ENCODE measurements around the gene KLK1.

DNA sequence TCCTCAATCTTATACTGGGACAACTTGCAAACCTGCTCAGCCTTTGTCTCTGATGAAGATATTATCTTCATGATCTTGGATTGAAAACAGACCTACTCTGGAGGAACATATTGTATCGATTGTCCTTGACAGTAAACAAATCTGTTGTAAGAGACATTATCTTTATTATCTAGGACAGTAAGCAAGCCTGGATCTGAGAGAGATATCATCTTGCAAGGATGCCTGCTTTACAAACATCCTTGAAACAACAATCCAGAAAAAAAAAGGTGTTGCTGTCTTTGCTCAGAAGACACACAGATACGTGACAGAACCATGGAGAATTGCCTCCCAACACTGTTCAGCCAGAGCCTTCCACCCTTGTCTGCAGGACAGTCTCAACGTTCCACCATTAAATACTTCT is 27.2 kb upstream of the KLK1 start:
- TF ChIP-seq, protein P1, sequence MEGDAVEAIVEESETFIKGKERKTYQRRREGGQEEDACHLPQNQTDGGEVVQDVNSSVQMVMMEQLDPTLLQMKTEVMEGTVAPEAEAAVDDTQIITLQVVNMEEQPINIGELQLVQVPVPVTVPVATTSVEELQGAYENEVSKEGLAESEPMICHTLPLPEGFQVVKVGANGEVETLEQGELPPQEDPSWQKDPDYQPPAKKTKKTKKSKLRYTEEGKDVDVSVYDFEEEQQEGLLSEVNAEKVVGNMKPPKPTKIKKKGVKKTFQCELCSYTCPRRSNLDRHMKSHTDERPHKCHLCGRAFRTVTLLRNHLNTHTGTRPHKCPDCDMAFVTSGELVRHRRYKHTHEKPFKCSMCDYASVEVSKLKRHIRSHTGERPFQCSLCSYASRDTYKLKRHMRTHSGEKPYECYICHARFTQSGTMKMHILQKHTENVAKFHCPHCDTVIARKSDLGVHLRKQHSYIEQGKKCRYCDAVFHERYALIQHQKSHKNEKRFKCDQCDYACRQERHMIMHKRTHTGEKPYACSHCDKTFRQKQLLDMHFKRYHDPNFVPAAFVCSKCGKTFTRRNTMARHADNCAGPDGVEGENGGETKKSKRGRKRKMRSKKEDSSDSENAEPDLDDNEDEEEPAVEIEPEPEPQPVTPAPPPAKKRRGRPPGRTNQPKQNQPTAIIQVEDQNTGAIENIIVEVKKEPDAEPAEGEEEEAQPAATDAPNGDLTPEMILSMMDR (IDR thresholded peaks at IDR 0.05; ENCODE audit: low read depth, low read length): no peak
- no peak for TF ChIP-seq EZH2phosphoT487 (IDR thresholded peaks at IDR 0.05; ENCODE audit: low read depth)
